CD14-positive monocyte (primary cell): ENCODE measurements around the gene HAGHL. TPM values are rescaled to one million over a fixed set of nuclear protein-coding genes. Genes with fewer than 3 reads are reported as not detected.

Experiments
- DNase-seq, 3 donors: peaks; one replicate each; pipeline ENCODE4 v3.0.0-alpha.2; 2011 to 2022
- H2AFZ ChIP-seq: 2 replicates; pipeline ENCODE4 v1.6.0; 2012; ENCODE audit warnings: mild to moderate bottlenecking, low read depth, low read length, inconsistent platforms; ENCODE audit not compliant: insufficient read depth, poor library complexity, severe bottlenecking
- H3K27ac ChIP-seq, 2 donors: 1 replicate in 1 of 2; 2 replicates in 1 of 2; pipeline ENCODE4 v1.5.1; 2012 to 2013; ENCODE audit warnings: low read length in 2 of 2, control low read depth in 1 of 2, inconsistent platforms in 1 of 2, low read depth in 1 of 2, mild to moderate bottlenecking in 1 of 2
- H3K27me3 ChIP-seq, 2 donors: one replicate each; pipeline versions ENCODE4 v1.6.0 to v1.6.1; 2011 to 2013; ENCODE audit warnings: low read length in 2 of 2; ENCODE audit not compliant: control insufficient read depth in 2 of 2, insufficient read depth in 2 of 2
- H3K36me3 ChIP-seq, 2 donors: replicated peaks in 1 of 2; 1 replicate in 1 of 2; 2 replicates in 1 of 2; pipeline versions ENCODE4 v1.5.1 to v1.6.1; 2012 to 2013; ENCODE audit warnings: low read length in 2 of 2, control low read depth in 1 of 2, inconsistent platforms in 1 of 2, mild to moderate bottlenecking in 1 of 2; ENCODE audit not compliant: insufficient read depth in 2 of 2, control insufficient read depth in 1 of 2
- H3K4me1 ChIP-seq, 2 donors: 1 replicate in 1 of 2; 2 replicates in 1 of 2; pipeline versions ENCODE4 v1.5.1 to v1.6.1; 2012 to 2013; ENCODE audit warnings: low read length in 2 of 2, control low read depth in 1 of 2, inconsistent platforms in 1 of 2, mild to moderate bottlenecking in 1 of 2, moderate library complexity in 1 of 2; ENCODE audit not compliant: insufficient read depth in 2 of 2, control insufficient read depth in 1 of 2
- H3K4me2 ChIP-seq: replicated peaks from 2 replicates; pipeline ENCODE3; 2012; ENCODE audit warnings: low read length, moderate library complexity, mild to moderate bottlenecking; ENCODE audit not compliant: poor library complexity, severe bottlenecking; ENCODE audit errors: extremely low read depth
- H3K4me3 ChIP-seq, 3 experiments: fragments of 200-600 bp in 1 of 3; sonication (generic) in 1 of 3; replicated peaks in 1 of 3; 1 replicate in 2 of 3; 2 replicates in 1 of 3; pipeline ENCODE4 v1.5.1; 2011 to 2013; ENCODE audit warnings: low read length in 3 of 3, mild to moderate bottlenecking in 3 of 3, control low read depth in 2 of 3, low read depth in 2 of 3, inconsistent platforms in 1 of 3, moderate library complexity in 1 of 3
- H3K79me2 ChIP-seq: 2 replicates; pipeline ENCODE4 v1.6.0; 2012; ENCODE audit warnings: mild to moderate bottlenecking, control low read depth, inconsistent platforms, low read length, moderate library complexity; ENCODE audit not compliant: insufficient read depth
- H3K9ac ChIP-seq: 2 replicates; pipeline ENCODE4 v1.6.0; 2017; ENCODE audit warnings: low read length, mild to moderate bottlenecking; ENCODE audit not compliant: insufficient read depth, poor library complexity, severe bottlenecking
- H3K9me3 ChIP-seq, 2 donors: replicated peaks in 1 of 2; 1 replicate in 1 of 2; 2 replicates in 1 of 2; pipeline versions ENCODE4 v1.5.1 to v1.6.1; 2012 to 2013; ENCODE audit warnings: low read length in 2 of 2, control low read depth in 1 of 2; ENCODE audit not compliant: control insufficient read depth in 1 of 2, insufficient read depth in 1 of 2
- H4K20me1 ChIP-seq: 2 replicates; pipeline ENCODE4 v1.6.0; 2012; ENCODE audit warnings: mild to moderate bottlenecking, low read length, control low read depth, moderate library complexity; ENCODE audit not compliant: insufficient read depth
- H3K27ac Mint-ChIP-seq, 7 donors: one replicate each; pipeline ENCODE4 v1.8.0; 2020; ENCODE audit warnings: mild to moderate bottlenecking in 7 of 7, mixed read lengths in 7 of 7, moderate library complexity in 6 of 7, inconsistent platforms in 2 of 7
- H3K27me3 Mint-ChIP-seq, 3 donors: one replicate each; pipeline ENCODE4 v1.8.0; 2021 to 2022; ENCODE audit warnings: low read depth in 3 of 3, mild to moderate bottlenecking in 3 of 3, mixed read lengths in 3 of 3, moderate library complexity in 3 of 3, inconsistent platforms in 1 of 3
- H3K36me3 Mint-ChIP-seq, 2 donors: one replicate each; pipeline ENCODE4 v1.8.0; 2020; ENCODE audit warnings: mixed read lengths in 2 of 2, inconsistent platforms in 1 of 2, mild to moderate bottlenecking in 1 of 2
- H3K4me1 Mint-ChIP-seq: one replicate; pipeline ENCODE4 v1.8.0; 2020; ENCODE audit warnings: mild to moderate bottlenecking, mixed read lengths
- H3K4me3 Mint-ChIP-seq, 2 donors: one replicate each; pipeline ENCODE4 v1.8.0; 2020; ENCODE audit warnings: mild to moderate bottlenecking in 2 of 2, mixed read lengths in 2 of 2, moderate library complexity in 1 of 2
- H3K9me3 Mint-ChIP-seq, 7 donors: one replicate each; pipeline ENCODE4 v1.8.0; 2020 to 2022; ENCODE audit warnings: mixed read lengths in 7 of 7, mild to moderate bottlenecking in 6 of 7, moderate library complexity in 6 of 7, inconsistent platforms in 2 of 7
- CTCF ChIP-seq: fragments of 200-600 bp; IDR thresholded peaks from one replicate; pipeline ENCODE4 v1.8.0; 2022; ENCODE audit warnings: antibody characterized with exemption, mild to moderate bottlenecking
- WGBS: methylation state at CpG from one replicate; pipeline ENCODE4 v1.1.5; 2013; ENCODE audit warnings: missing lambda C conversion rate; ENCODE audit not compliant: insufficient coverage; 5-methylcytosine and 5-hydroxymethylcytosine counted together
- intact Hi-C, 2 donors: fragments of 100-400 bp; cut with micrococcal nuclease; formaldehyde crosslinking; loops; one replicate each; pipeline versions ENCODE4 v1.15.0 to v1.15.1; 2023
- polyA plus RNA-seq, 3 donors: library from polyadenylated mRNA; depleted of rRNA in 1 of 3; unstranded in 2 of 3; stranded (reverse) in 1 of 3; fragments of 300-500 nt in 2 of 3; fragments of >200 nt in 1 of 3; fragmentation: Illumina TruSeq in 2 of 3; gene quantifications; 1 replicate in 2 of 3; 2 replicates in 1 of 3; pipeline ENCODE4 v1.2.3, GENCODE V29; 2012 to 2021

HAGHL gene
- polyA plus RNA-seq, 3 donors = 0.60 to 8.9 (median 1.5) TPM

- no peaks in the 10 kb centered on the region for H3K79me2 ChIP-seq
- DNase-seq = no peak
- H3K36me3 ChIP-seq = no peaks in the 10 kb centered on the region
- H3K27ac ChIP-seq = no peak overlapping the region
- H4K20me1 ChIP-seq = no peaks in the 10 kb centered on the region
- TF ChIP-seq CTCF = no peak
- Mint-ChIP-seq H3K27me3 (peaks cover 47 to 77% (median 58%) of the 10 kb centered on the region in 3 donors), H3K9me3 (peaks cover 0 to 7% (median 0%) of the 10 kb centered on the region in 7 donors), H3K27ac (no peak overlapping the region), H3K4me1 (peaks cover 16% of the 10 kb centered on the region), H3K36me3 (peaks cover 0 to 3% of the 10 kb centered on the region in 2 donors), H3K4me3 (peak overlapping the region; percentile 64 to 83)
- intact Hi-C loops = no loop called here
- peak overlapping the region; percentile 74 for H2AFZ ChIP-seq
- peaks cover 4 to 9% of the 10 kb centered on the region in 2 donors for H3K9me3 ChIP-seq
- H3K27me3 ChIP-seq = peaks cover 11 to 72% of the 10 kb centered on the region in 2 donors
- peak overlapping the region; percentile 84 for H3K4me2 ChIP-seq
- H3K4me1 ChIP-seq = peaks cover 22 to 32% of the 10 kb centered on the region in 2 donors
- 1% methylated on average over 73 of the region's 74 CpGs for WGBS
- H3K9ac ChIP-seq = peak overlapping the region; percentile 4
- H3K4me3 ChIP-seq = peak overlapping the region in 1 of 3 experiments; percentile 71
Measured at GRCh38 chr16:715477-716199, 11.3 kb upstream of the HAGHL start.

- no peak overlapping the region for H3K27ac Mint-ChIP-seq
- intact Hi-C loops = no loop called here
- peak overlapping the region; percentile 84 for H3K4me2 ChIP-seq
Measured at GRCh38 chr16:716200-716568, 10.7 kb upstream of the HAGHL start.

More at GRCh38 chr16:716200-716568, 10.7 kb upstream of the HAGHL start:
- Histone ChIP-seq H3K27me3 (peaks cover 11 to 71% of the 10 kb centered on the region in 2 donors), H3K27ac (no peak overlapping the region), H3K4me1 (peaks cover 23 to 37% of the 10 kb centered on the region in 2 donors), H3K36me3 (no peaks in the 10 kb centered on the region), H3K4me3 (peak overlapping the region in 1 of 3 experiments; percentile 71), H2AFZ (no peak overlapping the region), H3K9ac (peak overlapping the region; percentile 4), H3K79me2 (no peaks in the 10 kb centered on the region), H4K20me1 (no peaks in the 10 kb centered on the region), H3K9me3 (peaks cover 4 to 9% of the 10 kb centered on the region in 2 donors)
- Mint-ChIP-seq H3K36me3 (peaks cover 0 to 3% of the 10 kb centered on the region in 2 donors), H3K4me3 (peak overlapping the region; percentile 64 to 83), H3K27me3 (peaks cover 47 to 74% (median 56%) of the 10 kb centered on the region in 3 donors), H3K9me3 (peaks cover 0 to 7% (median 0%) of the 10 kb centered on the region in 7 donors), H3K4me1 (peaks cover 16% of the 10 kb centered on the region)
- no peak for TF ChIP-seq CTCF
- 46% methylated on average over 7 of the region's 12 CpGs for WGBS
- DNase-seq = no peak
